HG03060 (cell line): ENCODE data around the gene GLT8D1.

Experiments used
- ATAC-seq: cut with Tn5 transposase; IDR thresholded peaks from one replicate; pipeline ENCODE4 v1.9.1; 2021; ENCODE audit warnings: low read depth, moderate number of reproducible peaks; ENCODE audit not compliant: unreplicated experiment

The GLT8D1 gene

DNA sequence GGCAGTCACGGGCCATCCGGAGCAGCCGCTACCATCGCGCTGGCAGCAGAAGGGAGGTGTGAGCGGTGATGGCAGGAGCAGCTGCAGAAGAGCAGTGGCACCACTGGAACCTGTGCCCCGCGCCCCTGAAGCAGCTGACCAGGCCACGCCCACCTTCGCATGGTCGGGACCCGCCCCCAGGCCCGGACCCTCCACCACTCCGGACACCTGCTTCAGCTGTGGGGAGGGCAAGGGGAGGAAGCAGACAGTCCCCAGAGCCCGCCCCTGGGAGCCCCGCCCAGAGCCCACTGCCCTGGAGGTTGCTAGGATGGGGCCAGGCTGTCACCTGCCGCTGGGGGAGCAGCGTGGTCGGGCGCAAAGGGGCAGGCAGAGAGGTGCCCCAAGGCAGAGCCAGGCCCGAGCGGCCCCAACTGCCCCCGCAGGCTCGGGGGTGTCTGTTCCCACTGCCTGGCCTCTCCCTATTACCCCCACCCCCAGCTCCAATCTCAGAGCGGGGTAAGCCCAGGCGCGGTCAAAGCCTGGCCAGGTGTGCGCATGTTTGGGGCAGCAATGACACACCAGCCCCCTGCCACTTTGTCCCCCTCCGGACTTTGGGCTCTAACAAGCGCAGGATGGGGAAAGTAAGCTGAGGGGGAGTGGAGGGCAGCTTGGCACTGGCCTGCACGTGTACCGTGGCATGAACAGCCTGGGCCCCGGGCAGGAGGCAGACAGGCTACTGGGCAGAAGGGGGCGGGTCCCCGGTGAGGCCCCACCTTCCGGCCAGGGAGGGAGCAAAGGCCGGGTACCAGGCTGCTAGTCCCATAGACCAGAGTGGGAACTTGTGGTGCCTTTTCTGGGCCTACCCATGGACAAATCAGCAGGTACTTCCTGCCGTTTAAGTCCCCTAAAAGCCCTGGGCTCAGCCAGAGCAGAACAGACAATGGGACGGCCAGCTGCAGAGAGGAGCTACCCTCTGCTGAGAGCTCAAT is 9.0 kb upstream of the GLT8D1 start:
- ATAC-seq: no peak

DNA sequence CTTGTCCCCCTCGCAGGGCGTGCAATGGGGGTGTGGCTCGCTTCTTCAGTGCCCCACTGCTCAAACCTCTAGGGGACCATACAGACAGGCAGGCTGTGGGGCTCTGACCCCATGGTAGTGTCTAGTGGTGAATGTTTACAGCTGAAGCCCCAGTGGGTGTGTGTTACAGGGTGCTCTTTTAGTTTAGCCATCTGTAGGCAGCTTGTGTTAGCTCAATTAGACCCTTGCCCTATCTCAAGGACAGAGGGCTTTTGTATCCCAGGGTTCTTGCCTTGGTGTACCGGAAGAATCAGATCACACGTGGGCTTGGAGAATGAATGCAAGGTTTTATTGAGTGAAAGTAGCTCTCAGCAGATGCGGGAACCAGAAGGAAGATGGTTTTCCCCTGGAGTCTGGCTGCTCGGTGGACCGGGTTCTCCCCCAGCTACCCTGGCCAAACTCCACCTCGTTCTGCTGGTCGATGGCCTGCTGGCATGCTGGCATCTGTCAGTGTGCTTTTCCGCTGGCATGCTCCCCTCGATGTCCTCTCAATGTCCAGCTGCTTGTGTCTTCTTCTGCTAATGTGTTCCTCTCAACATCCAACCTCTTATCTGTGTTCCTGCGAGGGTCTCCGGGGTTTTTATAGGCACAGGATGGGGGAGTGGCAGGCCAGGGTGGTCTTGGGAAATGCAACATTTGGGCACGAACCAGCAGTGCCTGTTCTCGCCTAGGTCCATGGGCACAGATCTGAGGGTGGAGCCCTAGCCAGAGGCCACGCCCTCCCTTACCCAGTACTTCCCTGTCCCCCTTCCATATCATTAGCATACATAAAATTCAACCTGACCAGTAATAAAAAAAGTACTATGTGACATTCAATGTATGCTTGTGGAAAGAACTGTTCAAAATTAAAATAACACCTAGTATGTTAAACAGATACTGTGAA is 7.0 kb upstream of the GLT8D1 start:
- no peak for ATAC-seq

DNA sequence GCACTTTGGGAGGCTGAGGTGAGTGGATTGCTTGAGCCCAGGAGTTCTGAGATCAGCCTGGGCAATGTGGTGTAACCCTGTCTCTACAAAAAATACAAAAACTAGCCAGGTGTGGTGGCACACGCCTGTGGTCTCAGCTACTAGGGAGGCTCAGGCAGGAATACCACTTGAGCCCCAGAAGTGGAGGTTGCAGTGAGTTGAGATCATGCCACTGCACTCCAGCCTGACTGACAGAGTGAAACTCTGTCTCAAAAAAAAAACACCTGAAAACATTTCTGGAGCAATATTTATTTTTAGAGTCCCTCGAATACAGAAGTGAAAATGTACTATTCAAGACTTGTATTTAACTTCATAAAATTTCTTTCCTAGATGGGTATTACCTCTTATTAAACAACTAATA is 4.9 kb upstream of the GLT8D1 start:
- ATAC-seq: no peak

DNA sequence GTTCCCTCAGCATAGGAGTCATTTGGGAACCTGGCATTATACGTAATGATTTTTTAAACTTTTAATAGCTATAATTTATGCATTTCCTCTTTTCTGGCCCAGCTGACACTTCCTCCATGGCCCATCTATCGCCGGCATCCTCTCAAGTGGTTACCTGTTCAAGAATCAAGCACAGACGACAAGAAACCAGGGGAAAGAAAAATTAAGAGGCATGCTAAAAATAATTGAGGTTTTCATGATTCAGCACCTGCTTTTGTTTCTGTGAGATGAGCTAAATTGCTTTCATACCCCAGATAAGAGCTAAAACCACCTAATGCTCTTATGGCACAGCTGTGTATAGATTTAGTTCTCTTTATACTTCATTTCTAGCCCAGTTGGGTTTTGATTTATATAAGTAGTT is 2.0 kb upstream of the GLT8D1 start:
- no peak for ATAC-seq

DNA sequence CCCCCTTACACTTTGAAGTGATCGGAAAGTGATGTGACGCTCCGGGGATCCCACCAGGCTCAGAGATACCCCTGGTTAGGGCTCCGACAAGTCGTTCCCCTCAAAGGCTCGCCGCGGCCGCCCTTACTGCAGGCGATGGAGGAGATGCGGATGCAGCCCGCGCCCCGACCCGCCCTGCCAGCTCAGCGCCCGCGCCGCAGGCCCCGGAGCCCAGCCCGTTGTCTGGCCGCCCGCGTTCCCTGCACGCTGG is 228 bp downstream of the GLT8D1 start:
- peak; percentile 26 for ATAC-seq

DNA sequence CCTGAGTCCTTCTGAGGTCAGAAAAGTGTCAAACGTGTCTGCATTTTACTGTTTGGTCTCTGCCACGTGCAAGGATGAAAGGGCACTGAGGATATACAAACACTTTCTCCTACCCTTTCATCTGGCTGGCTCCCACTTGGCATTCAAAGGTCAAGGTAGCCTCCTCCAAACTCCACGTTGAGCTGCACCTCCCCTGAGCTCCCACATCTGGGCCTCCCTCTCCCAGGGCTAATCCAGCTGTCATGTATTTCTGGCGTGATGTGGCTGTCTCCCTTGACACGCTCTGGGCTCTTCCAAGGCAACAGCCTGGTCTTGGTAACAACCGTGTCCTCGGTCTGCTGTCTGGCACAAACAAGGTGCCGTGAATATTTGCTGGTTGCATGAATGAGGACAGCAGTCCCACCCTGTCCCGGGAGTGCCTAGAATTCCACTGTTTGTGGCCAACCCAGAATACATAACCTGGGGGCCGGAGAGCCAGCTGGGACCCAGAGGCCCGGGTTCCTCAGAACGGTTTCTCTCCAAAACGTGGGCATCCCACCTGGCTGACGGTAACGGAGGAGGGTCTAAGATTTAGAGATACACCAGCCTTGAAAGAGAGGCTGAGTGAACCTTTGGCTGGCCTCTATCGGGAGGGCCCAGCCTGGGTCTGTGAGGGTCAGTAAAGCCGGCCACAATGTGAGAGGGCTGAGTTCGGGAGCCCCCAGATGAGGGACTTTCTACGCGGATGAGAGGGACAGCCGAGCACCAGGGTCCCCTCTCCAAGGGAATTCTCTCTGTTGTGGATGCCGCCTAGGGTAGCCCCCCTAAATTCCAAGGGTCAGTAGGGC is 767 bp downstream of the GLT8D1 start:
- no peak for ATAC-seq

DNA sequence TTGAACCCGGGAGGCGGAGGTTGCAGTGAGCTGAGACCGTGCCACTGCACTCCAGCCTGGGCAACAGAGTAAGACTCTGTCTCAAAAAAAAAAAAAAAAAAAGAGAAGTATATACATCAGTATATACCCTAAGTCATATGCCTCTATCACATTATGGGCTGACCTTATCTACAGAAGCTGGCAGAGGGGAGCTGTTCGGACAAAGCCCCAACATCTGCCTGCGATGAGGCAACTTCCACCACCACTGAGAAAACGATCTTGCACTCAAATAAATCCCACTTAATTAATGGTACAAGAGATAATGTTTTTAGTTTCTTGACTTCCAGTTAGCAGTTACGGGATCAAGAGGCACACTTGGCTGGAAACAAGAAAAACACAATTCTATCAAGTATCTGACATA is 2.2 kb downstream of the GLT8D1 start:
- ATAC-seq: no peak

DNA sequence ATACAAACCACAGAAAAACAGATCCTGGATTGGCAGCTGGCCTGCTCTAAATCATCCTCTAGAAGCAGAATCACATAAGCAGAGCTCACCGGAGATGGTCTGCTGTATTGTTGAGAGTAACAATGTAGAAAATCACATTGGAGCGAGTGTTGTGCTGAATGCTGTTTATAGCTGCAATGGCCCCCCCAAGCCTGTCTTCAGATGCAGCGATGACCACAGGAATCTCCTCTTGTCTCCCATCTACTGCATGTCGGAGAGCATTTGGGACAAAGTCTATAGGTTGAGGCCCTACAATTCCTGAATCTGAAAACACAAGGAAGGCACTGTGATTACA is 8.0 kb downstream of the GLT8D1 start:
- no peak for ATAC-seq

DNA sequence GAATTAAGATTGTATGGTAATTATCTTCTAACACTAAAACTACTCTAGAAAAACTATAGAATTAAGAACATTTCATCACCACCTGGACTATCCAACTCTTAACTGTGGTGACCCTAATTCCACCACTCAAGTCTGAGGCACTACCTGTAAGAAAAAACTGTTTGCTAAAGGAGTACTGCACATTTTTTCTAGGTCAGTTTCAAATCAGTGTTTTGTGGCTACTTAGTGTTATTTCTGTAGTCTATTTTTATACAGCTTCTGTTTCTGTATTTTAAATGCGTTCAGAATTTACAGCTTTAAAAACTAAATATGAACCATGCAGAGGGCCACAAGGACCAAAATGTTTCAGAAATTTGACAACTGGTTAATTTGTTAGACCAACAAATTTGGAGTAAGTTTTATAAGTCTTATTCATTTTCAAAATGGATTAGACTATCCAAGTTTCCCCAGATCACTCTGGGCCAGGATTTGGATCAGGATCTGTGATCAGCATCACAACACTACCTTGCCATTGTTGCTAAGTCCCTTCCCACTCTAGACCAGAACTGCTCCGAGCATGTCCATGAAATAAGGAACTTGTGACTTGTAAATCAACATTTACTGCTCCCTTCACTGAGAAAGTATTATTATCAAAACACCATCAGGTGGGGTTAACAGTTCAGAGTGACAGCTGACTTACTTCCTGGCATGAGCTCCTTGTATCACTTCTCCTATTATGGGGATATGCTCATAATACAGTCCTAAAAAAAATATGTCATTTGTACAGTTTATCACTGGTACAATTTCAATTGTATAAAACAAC is 8.6 kb downstream of the GLT8D1 start:
- no peak for ATAC-seq

DNA sequence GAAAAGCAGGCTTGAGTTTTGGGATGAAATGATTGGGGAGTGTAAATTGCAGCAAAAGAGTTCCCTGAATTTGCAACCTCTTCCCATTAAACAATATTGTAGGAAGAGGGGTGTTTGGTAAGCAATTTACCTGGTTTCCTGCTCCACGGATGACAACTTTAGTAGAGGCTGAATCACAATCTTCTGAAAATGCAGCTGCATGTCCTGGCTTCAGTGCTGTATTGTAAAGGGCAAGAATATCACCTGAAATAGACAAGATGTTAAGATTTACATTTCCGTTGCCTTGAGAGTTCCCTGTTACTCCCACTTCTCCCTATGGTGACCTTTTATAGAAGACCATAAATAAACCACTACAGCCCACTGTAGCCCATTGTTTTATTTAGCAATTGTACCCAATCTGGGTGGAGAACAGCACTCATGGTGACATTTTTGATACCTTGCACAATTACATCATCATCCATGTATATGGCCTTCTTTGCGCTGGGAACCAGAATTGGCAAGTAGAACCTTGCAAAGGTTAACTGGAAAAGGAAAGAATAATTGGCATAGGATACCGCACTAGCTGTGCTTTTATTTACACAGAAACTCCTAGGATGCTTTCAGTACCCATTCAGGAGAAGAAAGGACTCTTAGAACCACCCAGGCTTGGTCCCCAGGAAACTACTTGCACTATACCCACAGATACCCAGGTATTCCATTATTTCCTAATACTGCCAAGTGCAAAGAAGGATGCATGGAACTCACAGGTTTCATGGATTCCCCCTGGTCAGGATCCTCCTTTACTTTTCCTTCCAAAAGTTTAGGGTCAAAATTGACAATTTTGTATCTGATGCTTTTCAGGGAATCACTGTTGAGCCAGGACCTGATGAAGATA is 9.6 kb downstream of the GLT8D1 start:
- no peak for ATAC-seq

DNA sequence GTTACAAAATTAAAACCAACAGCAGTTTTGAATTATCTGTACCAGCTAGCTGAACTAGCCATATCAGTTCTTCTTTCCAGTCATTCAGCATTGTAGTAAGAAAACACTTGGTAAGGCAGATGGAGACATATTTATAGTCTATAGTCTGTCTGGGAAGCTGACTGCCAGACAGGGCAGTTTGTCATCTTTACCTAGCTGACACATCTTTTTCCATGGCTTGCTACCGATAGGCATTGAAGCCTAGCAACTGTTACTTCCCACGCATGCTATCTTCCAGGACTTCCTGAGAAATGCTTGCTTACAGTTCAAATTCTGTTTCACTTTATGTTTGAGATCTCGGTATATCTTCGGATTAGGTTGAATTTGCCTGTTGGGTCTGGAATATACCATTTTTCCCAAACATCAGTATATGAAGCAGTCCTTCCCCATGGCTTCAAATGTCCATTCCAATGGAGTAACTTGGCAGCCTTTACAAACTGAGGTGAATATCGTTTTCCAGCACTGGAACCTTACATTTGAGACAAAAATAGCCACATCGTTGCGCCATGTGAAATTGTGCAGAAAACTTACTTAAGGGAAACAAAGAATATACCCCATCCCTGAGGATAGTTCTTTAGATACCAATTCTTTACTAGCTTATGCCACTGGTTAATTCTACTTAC is 10.9 kb downstream of the GLT8D1 start:
- no peak for ATAC-seq

DNA sequence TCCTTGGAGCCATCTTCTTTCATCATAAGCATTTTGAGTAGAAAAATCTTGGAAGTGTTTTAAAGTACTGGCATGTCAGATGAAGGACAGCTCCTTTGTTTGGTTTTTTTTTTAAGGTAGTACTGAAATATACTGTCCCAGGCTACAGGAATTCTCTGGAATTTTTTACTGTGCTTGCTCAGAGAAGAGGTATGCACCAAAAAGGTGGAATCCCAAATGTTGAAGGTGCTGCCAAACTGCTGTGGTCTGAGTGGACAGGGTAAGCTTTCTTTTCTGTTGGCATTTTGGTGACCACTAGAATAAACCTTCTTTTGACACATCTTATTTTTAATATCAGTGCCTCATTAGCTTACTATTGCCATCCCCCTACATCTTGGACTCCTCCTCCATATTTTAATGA is 12.5 kb downstream of the GLT8D1 start:
- ATAC-seq: no peak

DNA sequence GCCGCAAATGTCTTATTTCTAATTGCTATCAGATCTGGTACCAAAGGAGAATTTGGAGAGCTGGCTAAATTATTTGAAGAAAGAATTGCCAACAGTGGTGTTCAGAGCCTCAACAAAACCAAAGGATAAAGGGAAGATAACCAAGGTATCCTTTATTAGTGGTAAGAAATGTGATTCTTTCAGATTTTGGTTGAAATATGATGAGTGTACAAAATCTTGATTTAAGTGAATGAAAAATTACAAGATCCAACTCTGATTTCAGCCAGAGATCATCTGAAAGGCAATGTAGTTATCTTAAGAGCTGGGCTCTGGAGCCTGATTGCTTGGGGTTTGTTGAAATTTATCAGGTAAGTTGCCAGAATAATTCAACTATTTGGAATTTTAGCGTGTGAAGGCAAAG is 15.0 kb downstream of the GLT8D1 start:
- ATAC-seq: no peak

DNA sequence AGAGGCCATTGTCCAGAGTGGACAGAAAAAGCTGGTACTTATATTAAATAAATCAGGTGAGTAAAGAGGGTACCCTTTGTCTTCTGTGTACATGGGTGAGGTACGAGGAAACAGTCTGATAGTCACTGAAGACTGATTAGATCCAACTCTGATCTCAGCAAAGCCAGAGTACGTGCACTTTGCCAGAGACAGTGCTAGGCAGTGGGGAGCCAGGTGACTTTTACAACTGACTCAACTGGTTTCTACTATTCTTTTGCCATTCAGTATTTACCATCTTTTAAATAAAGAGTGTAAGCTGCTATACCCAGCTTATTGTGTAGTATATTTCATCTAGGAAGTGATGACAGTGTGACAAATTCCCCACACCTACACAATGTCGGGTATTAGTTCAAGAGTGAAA is 16.4 kb downstream of the GLT8D1 start:
- ATAC-seq: no peak

DNA sequence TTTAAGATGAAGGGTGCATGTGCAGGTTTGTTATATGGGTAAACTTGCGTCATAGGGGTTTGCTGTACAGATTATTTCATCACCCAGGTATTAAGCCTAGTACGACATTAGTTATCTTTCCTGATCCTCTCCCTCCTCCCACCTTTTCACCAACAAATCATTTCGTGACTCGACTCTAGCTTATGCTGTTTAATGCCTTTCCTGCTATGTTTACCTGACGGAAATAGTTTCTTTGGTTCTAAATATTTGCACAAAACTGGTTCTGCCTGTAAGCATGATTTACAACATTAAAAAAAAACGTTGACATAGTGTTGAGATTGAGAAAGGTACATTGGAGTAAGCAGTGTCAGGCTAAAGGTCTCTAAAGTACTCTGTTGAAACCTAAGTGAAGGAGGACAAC is 17.3 kb downstream of the GLT8D1 start:
- ATAC-seq: no peak

DNA sequence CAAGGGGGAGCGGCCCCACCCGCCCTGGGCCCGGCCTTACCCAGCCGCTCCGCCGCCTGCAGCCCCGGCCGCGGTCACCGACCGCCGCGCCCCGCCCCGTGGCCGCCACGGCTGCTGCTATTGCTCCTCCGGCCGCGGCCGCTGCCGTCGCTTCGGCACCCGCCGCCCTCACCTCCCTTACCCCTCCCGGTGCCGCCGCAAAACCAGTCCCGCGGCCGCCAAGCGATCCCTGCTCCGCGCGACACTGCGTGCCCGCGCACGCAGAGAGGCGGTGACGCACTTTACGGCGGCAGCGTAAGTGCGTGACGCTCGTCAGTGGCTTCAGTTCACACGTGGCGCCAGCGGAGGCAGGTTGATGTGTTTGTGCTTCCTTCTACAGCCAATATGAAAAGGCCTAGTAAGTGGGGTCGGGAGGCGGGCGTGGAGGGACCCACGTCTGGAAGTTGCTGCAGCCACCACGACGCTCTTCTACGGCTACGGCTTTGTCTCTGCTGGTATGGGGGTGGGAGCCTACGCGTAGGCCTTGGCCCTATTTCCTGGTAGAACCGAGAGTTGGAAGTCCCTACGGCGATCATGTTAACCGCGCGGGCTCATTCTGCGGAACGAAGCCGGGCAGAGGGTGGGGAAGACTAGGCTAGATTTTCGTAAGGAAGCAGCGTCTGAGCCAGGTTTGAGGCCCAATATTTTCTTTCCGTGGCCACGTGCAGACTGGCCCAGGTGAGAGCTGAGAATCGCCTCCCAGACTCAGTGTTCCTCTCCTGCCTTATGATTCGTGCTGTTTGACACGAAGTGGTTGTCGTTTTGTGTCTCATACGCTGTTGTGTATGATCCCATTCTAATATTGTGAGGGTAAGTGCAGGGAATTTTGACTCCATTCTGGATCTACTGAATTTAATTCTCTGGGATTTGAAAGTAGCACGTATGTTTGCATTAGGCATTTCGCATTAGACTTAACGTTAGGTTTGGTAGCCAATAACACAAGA is 19.6 kb downstream of the GLT8D1 start, which contains the start of the genes GNL3 and PBRM1:
Gene GNL3, plus strand, starts transcription at position 324 of the 983 bp plus-strand sequence. Its CDS starts 61 bp downstream, at position 385.
Gene PBRM1, minus strand, starts transcription at position 205 of the 983 bp plus-strand sequence.
- ATAC-seq: peak; percentile 77

DNA sequence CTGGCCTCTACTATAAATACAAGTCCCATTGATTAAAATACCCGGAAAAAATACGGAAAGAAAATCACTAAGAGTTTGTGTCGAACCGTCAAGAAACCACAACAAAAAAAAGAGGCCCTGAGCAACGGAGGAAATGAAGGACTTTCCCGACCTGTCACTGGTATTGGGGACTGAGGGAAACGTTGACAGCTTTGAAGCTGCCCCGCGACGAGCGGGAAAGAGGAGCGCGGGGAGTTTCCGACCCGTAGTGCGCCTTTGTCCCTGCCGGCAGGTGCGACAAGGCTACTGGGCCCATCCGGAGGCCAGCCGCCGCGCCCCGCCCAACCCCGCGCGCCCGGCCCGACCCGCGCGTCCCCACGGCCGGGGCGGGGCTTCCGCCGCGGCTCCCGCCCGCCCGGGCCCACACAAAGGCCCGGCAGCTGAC is 20.3 kb downstream of the GLT8D1 start:
- peak; percentile 33 for ATAC-seq
